HepG2 (cell line): ENCODE data around the gene DGKB. TPM values are rescaled to one million over a fixed set of nuclear protein-coding genes. Genes with fewer than 3 reads are reported as not detected.

Source experiments
- ATAC-seq: fragments of 200-7000 bp; cut with Tn5 transposase; 3 replicates; pipeline ENCODE4 v1.9.1; 2020; ENCODE audit warnings: mild to moderate bottlenecking, moderate library complexity
- BruUV-seq: library from RNA; stranded (reverse); fragments of 400-500 nt; replicated peaks from 2 replicates; lab custom pipeline; 2021; lab: Mats Ljungman, UMichigan
- CTCF ChIA-PET: fragments of 300-600 bp; formaldehyde crosslinking; extraction: SDS; loops from one replicate; lab custom pipeline; 2021; ENCODE audit warnings: low total read pairs, inconsistent platforms, low intra/inter-chr PET ratio; lab: Yijun Ruan, JAX
- POLR2A ChIA-PET: fragments of 350-600 bp; sonication (Branson Sonifier 250); formaldehyde crosslinking; loops from one replicate; lab custom pipeline; 2020; ENCODE audit warnings: antibody characterized with exemption, inconsistent platforms; lab: Yijun Ruan, JAX
- DNase-seq: peaks from one replicate; pipeline ENCODE4 v3.0.0-alpha.2; 2015; ENCODE audit warnings: low spot score
- FAIRE-seq: peaks from 3 replicates; lab custom pipeline; 2011; peaks lifted over from hg19 to GRCh38; lab: Jason Lieb, UNC
- H2AFZ ChIP-seq: one replicate; pipeline ENCODE4 v1.6.1; 2011; ENCODE audit warnings: low read length, inconsistent platforms
- H3K27ac ChIP-seq: fragments of 300-600 bp; 3 replicates; pipeline ENCODE4 v1.8.0; 2011; ENCODE audit warnings: mixed run types, mild to moderate bottlenecking, mixed read lengths, low read length, inconsistent platforms; ENCODE audit not compliant: insufficient read depth; ENCODE audit errors: extremely low read length
- H3K27me3 ChIP-seq, 2 experiments: fragments of 200-600 bp in 1 of 2; 2 replicates in 1 of 2; 3 replicates in 1 of 2; pipeline versions ENCODE4 v1.6.0 to v1.8.0; 2011; ENCODE audit warnings: low read length in 2 of 2, mild to moderate bottlenecking in 2 of 2, moderate library complexity in 2 of 2, inconsistent platforms in 1 of 2; ENCODE audit not compliant: insufficient read depth in 2 of 2, control insufficient read depth in 1 of 2
- H3K36me3 ChIP-seq, 2 experiments: fragments of 200-600 bp in 1 of 2; replicated peaks in 1 of 2; 2 replicates in 1 of 2; 3 replicates in 1 of 2; pipeline versions ENCODE4 v1.5.1 to v1.8.0; 2011; ENCODE audit warnings: low read length in 2 of 2, inconsistent platforms in 1 of 2; ENCODE audit not compliant: insufficient read depth in 2 of 2, control insufficient read depth in 1 of 2
- H3K4me1 ChIP-seq: 2 replicates; pipeline ENCODE4 v1.5.1; 2012; ENCODE audit warnings: low read length, inconsistent platforms; ENCODE audit not compliant: insufficient read depth
- H3K4me2 ChIP-seq: 2 replicates; pipeline ENCODE4 v1.6.0; 2011; ENCODE audit warnings: low read depth, low read length, inconsistent platforms
- H3K4me3 ChIP-seq, 3 experiments: fragments of 200-600 bp in 1 of 3; sonication (generic), shearing (Covaris generic) in 1 of 3; replicated peaks in 1 of 3; 2 replicates each; pipeline ENCODE4 v1.5.1; 2011 to 2016; ENCODE audit warnings: low read length in 3 of 3, inconsistent platforms in 2 of 3, low read depth in 2 of 3, mild to moderate bottlenecking in 2 of 3, control low read depth in 1 of 3, mixed read lengths in 1 of 3; ENCODE audit not compliant: insufficient read depth in 1 of 3
- H3K79me2 ChIP-seq: one replicate; pipeline ENCODE4 v1.6.1; 2011; ENCODE audit warnings: low read length, inconsistent platforms; ENCODE audit not compliant: insufficient read depth
- H3K9ac ChIP-seq: 2 replicates; pipeline ENCODE4 v1.6.0; 2011; ENCODE audit warnings: mild to moderate bottlenecking, low read depth, low read length, inconsistent platforms; ENCODE audit not compliant: insufficient read depth
- H3K9me3 ChIP-seq: 2 replicates; pipeline ENCODE4 v1.5.1; 2012; ENCODE audit warnings: mild to moderate bottlenecking, low read length
- H4K20me1 ChIP-seq: 2 replicates; pipeline ENCODE4 v1.6.0; 2011; ENCODE audit warnings: inconsistent platforms, mild to moderate bottlenecking, low read length, moderate library complexity; ENCODE audit not compliant: insufficient read depth
- FOXO1 ChIP-seq: sonication (generic); formaldehyde crosslinking; IDR thresholded peaks from 2 replicates; pipeline ENCODE4 v1.4.0; 2020; ENCODE audit warnings: missing genetic modification reagents
- GLI4 ChIP-seq: sonication (generic); formaldehyde crosslinking; IDR thresholded peaks from 2 replicates; pipeline ENCODE4 v1.5.1; 2020; ENCODE audit warnings: missing genetic modification reagents, mild to moderate bottlenecking, moderate library complexity, borderline replicate concordance
- KDM4B ChIP-seq: sonication (generic); formaldehyde crosslinking; IDR thresholded peaks from 2 replicates; pipeline ENCODE4 v1.4.0; 2020; ENCODE audit warnings: missing genetic modification reagents
- MAZ ChIP-seq, 2 experiments: sonication (generic) in 1 of 2; formaldehyde crosslinking in 1 of 2; IDR thresholded peaks; 2 replicates each; pipeline versions ENCODE4 v1.5.0 to v1.6.1; 2012 to 2020; ENCODE audit warnings: low read depth in 2 of 2, mild to moderate bottlenecking in 2 of 2, borderline replicate concordance in 1 of 2, improper control_type of control experiment in 1 of 2, low read length in 1 of 2, missing genetic modification reagents in 1 of 2, moderate library complexity in 1 of 2
- MLLT10 ChIP-seq: sonication (generic); formaldehyde crosslinking; IDR thresholded peaks from 2 replicates; pipeline ENCODE4 v1.4.0; 2020; ENCODE audit warnings: missing genetic modification reagents
- MNT ChIP-seq: fragments of 450-650 bp; IDR thresholded peaks from 2 replicates; pipeline ENCODE4 v1.6.1; 2016
- ZFYVE20 ChIP-seq: sonication (generic); formaldehyde crosslinking; IDR thresholded peaks from 2 replicates; pipeline ENCODE4 v1.8.0; 2023; ENCODE audit warnings: low read depth, mild to moderate bottlenecking, moderate library complexity, missing genetic modification reagents, borderline replicate concordance
- ZNF784 ChIP-seq: sonication (generic); formaldehyde crosslinking; IDR thresholded peaks from 2 replicates; pipeline ENCODE4 v1.5.1; 2020; ENCODE audit warnings: missing genetic modification reagents, mild to moderate bottlenecking, borderline replicate concordance
- WGBS: methylation state at CpG from one replicate; pipeline ENCODE4 v1.1.6; 2017; ENCODE audit warnings: low lambda C conversion rate; 5-methylcytosine and 5-hydroxymethylcytosine counted together
- in situ Hi-C: cut with HindIII; loops from 2 replicates; pipeline ENCODE4 v1.10.0; 2017; ENCODE audit warnings: low pct_unique_long_range_greater_than_20kb; ENCODE audit not compliant: extremely low pct_ligation_motif_present
- intact Hi-C: fragments of 100-400 bp; cut with micrococcal nuclease; formaldehyde crosslinking; loops from one replicate; pipeline ENCODE4 v1.10.0; 2022; ENCODE audit not compliant: unreplicated experiment
- polyA plus RNA-seq, 8 experiments: library from polyadenylated mRNA; depleted of rRNA in 3 of 8; stranded (reverse) in 7 of 8; unstranded in 1 of 8; fragments of >200 nt; fragmentation: Illumina TruSeq in 4 of 8; extraction: Trizol in 4 of 8; gene quantifications; 2 replicates each; pipeline versions ENCODE4 v1.2.1 to v1.2.3, GENCODE V29; 2011 to 2016; ENCODE audit warnings: low read depth in 4 of 8, missing spikeins in 1 of 8, mixed read lengths in 1 of 8; ENCODE audit not compliant: insufficient read depth in 1 of 8
- total RNA-seq, 5 experiments: library from RNA; depleted of rRNA; stranded (reverse); fragments of >200 nt; fragmentation: Illumina TruSeq; extraction: Trizol; gene quantifications; 2 replicates each; pipeline ENCODE4 v1.2.3, GENCODE V29; 2016; ENCODE audit warnings: low read depth in 1 of 5

The DGKB gene
- total and polyA plus RNA-seq, 2 of the 13 experiments (the other 11 are each of a cell fraction or from before 2014, with no cell fraction given) = not detected

GRCh38 chr7:14449291-14449690, 453.3 kb downstream of the DGKB start (continued):
- no peak for TF ChIP-seq MAZ (IDR thresholded peaks at IDR 0.05; ENCODE audit: borderline replicate concordance, low read depth, low read length)
- TF ChIP-seq MAZ (CRISPR knock-in tag; IDR thresholded peaks at IDR 0.05; ENCODE audit: low read depth) = no peak
- TF ChIP-seq MNT = no peak

DNA sequence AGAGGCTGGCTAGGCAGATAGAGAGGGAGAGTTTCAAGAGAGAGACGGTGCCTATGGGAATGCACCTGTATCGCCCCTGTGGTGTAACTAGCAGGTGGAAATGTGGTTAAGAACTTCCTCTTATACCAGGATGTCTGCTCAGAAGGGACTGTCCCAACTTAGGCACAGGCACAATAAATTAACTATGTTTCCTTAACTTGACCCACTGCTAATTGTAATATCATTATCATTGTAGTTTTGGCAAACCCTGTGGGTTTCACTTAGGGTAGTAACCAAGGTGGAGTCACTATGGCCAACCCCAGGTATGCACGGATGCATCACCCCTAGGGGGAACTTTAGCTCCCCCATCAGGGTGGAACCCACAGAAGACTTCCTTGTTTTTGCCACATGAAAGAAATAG, 455.7 kb downstream of the DGKB start:
- Histone ChIP-seq H3K4me3 (no peak overlapping the region), H2AFZ (no peak overlapping the region), H3K27me3 (no peaks in the 10 kb centered on the region), H3K9me3 (peaks cover 80% of the 10 kb centered on the region), H3K9ac (no peak overlapping the region), H3K4me2 (no peak overlapping the region), H3K79me2 (no peaks in the 10 kb centered on the region), H3K36me3 (no peaks in the 10 kb centered on the region), H3K4me1 (no peaks in the 10 kb centered on the region), H3K27ac (no peak overlapping the region), H4K20me1 (no peaks in the 10 kb centered on the region)
- BruUV-seq = no TSS peak
- DNase-seq = no peak
- no peak for ATAC-seq
- FAIRE-seq = no peak
- in situ Hi-C loops = no loop called here
- TF ChIP-seq GLI4 (CRISPR knock-in tag) = no peak
- no peak for TF ChIP-seq FOXO1 (CRISPR knock-in tag)
- TF ChIP-seq KDM4B (CRISPR knock-in tag) = no peak
- TF ChIP-seq ZFYVE20 = no peak
- no peak for TF ChIP-seq MLLT10 (CRISPR knock-in tag)
- no peak for TF ChIP-seq ZNF784 (CRISPR knock-in tag)
- ChIA-PET CTCF (no interaction called here), POLR2A (no interaction called here)
- WGBS = 43% methylated on average over 3 of the region's 3 CpGs
- intact Hi-C loops = no loop called here
